WTC11 (cell line): Measurements from ENCODE around the gene CNTNAP5. TPM values are rescaled to one million over a fixed set of nuclear protein-coding genes. Genes with fewer than 3 reads are reported as not detected.
A peak's percentile ranks its signal among the peaks of the same experiment; 100 is the strongest.

Source experiments
- ATAC-seq: fragments of 200-7000 bp; cut with Tn5 transposase; 2 replicates; pipeline ENCODE4 v1.10.0; 2021; ENCODE audit warnings: mild to moderate bottlenecking, moderate library complexity
- CTCF ChIA-PET: fragments of 300-600 bp; sonication (Branson Sonifier 250); formaldehyde crosslinking; loops from one replicate; lab custom pipeline; 2021; ENCODE audit warnings: antibody characterized with exemption; lab: Charles Lee
- POLR2A ChIA-PET: fragments of 350-600 bp; sonication (Branson Sonifier 250); formaldehyde crosslinking; loops from one replicate; lab custom pipeline; 2021; ENCODE audit warnings: antibody characterized with exemption; lab: Charles Lee
- DNase-seq: peaks from one replicate; pipeline ENCODE4 v3.0.0; 2021; ENCODE audit warnings: low spot score
- H3K27ac Mint-ChIP-seq: 2 replicates; pipeline ENCODE4 v1.8.0; 2021; ENCODE audit warnings: mixed read lengths
- H3K27me3 Mint-ChIP-seq: 2 replicates; pipeline ENCODE4 v1.8.0; 2021; ENCODE audit warnings: low read depth, mild to moderate bottlenecking, moderate library complexity, mixed read lengths
- H3K36me3 Mint-ChIP-seq: 2 replicates; pipeline ENCODE4 v1.8.0; 2021; ENCODE audit warnings: mixed read lengths
- H3K4me1 Mint-ChIP-seq: 2 replicates; pipeline ENCODE4 v1.8.0; 2022; ENCODE audit warnings: mixed read lengths
- H3K4me3 Mint-ChIP-seq: 2 replicates; pipeline ENCODE4 v1.8.0; 2021; ENCODE audit warnings: mild to moderate bottlenecking, moderate library complexity, mixed read lengths
- H3K9me3 Mint-ChIP-seq: 2 replicates; pipeline ENCODE4 v1.8.0; 2021; ENCODE audit warnings: mixed read lengths
- CREB1 ChIP-seq: sonication (generic); formaldehyde crosslinking; IDR thresholded peaks from 2 replicates; pipeline ENCODE4 v1.8.0; 2023; ENCODE audit warnings: mild to moderate bottlenecking, missing genetic modification reagents
- CREM ChIP-seq: sonication (generic); formaldehyde crosslinking; IDR thresholded peaks from 2 replicates; pipeline ENCODE4 v1.8.1; 2022; ENCODE audit warnings: mild to moderate bottlenecking, missing genetic modification reagents, moderate library complexity
- FOXK1 ChIP-seq: sonication (generic); formaldehyde crosslinking; IDR thresholded peaks from 2 replicates; pipeline ENCODE4 v1.8.0; 2022; ENCODE audit warnings: mild to moderate bottlenecking, moderate library complexity, missing genetic modification reagents
- GABPB1 ChIP-seq: sonication (generic); formaldehyde crosslinking; IDR thresholded peaks from 2 replicates; pipeline ENCODE4 v1.8.1; 2023; ENCODE audit warnings: mild to moderate bottlenecking, missing genetic modification reagents
- GTF2I ChIP-seq: fragments of 250-450 bp; sonication (Bioruptor Pico); conservative IDR thresholded peaks from 2 replicates; pipeline ENCODE4 v1.4.0; 2021; ENCODE audit warnings: mild to moderate bottlenecking
- MYBL2 ChIP-seq: sonication (generic); formaldehyde crosslinking; IDR thresholded peaks from 2 replicates; pipeline ENCODE4 v1.8.1; 2023; ENCODE audit warnings: mild to moderate bottlenecking, moderate library complexity, missing genetic modification reagents
- NFE2L1 ChIP-seq: sonication (generic); formaldehyde crosslinking; IDR thresholded peaks from 2 replicates; pipeline ENCODE4 v1.8.1; 2023; ENCODE audit warnings: missing genetic modification reagents
- NFYB ChIP-seq: sonication (generic); formaldehyde crosslinking; conservative IDR thresholded peaks from 2 replicates; pipeline ENCODE4 v1.8.0; 2022; ENCODE audit warnings: low read depth, missing genetic modification reagents
- OVOL2 ChIP-seq: fragments of 250-450 bp; sonication (Bioruptor Pico); IDR thresholded peaks from 2 replicates; pipeline ENCODE4 v1.9.0; 2021; ENCODE audit warnings: mild to moderate bottlenecking, borderline replicate concordance
- SOX15 ChIP-seq: fragments of 250-450 bp; sonication (Bioruptor Pico); IDR thresholded peaks from 2 replicates; pipeline ENCODE4 v1.9.0; 2021; ENCODE audit warnings: mild to moderate bottlenecking
- TEAD4 ChIP-seq: sonication (generic); formaldehyde crosslinking; IDR thresholded peaks from 2 replicates; pipeline ENCODE4 v1.8.0; 2022; ENCODE audit warnings: mild to moderate bottlenecking, missing genetic modification reagents
- ZNF121 ChIP-seq: sonication (generic); formaldehyde crosslinking; IDR thresholded peaks from 2 replicates; pipeline ENCODE4 v1.8.0; 2023; ENCODE audit warnings: missing genetic modification reagents
- total RNA-seq: library from RNA; stranded (reverse); gene quantifications from 3 replicates; pipeline ENCODE4 v1.2.3, GENCODE V29; 2021
- TF ChIP-seq, protein P1 (sequence below): sonication (generic); formaldehyde crosslinking; conservative IDR thresholded peaks from 2 replicates; pipeline ENCODE4 v1.8.1; 2023; ENCODE audit warnings: mild to moderate bottlenecking, low read depth, missing genetic modification reagents, moderate library complexity
- TF ChIP-seq, protein P2 (sequence below): sonication (generic); formaldehyde crosslinking; IDR thresholded peaks from 2 replicates; pipeline ENCODE4 v1.8.1; 2023; ENCODE audit warnings: mild to moderate bottlenecking, missing genetic modification reagents, borderline replicate concordance
- TF ChIP-seq, protein P3 (sequence below): sonication (generic); formaldehyde crosslinking; IDR thresholded peaks from 2 replicates; pipeline ENCODE4 v1.8.0; 2022; ENCODE audit warnings: missing genetic modification reagents
- TF ChIP-seq, protein P4 (sequence below): sonication (generic); formaldehyde crosslinking; IDR thresholded peaks from 2 replicates; pipeline ENCODE4 v1.8.0; 2023; ENCODE audit warnings: missing genetic modification reagents
- TF ChIP-seq, protein P5 (sequence below): sonication (generic); formaldehyde crosslinking; IDR thresholded peaks from 2 replicates; pipeline ENCODE4 v1.8.0; 2022; ENCODE audit warnings: mild to moderate bottlenecking, missing genetic modification reagents
- TF ChIP-seq, protein P6 (sequence below): sonication (generic); formaldehyde crosslinking; IDR thresholded peaks from 2 replicates; pipeline ENCODE4 v1.8.1; 2023; ENCODE audit warnings: mild to moderate bottlenecking, missing genetic modification reagents
- TF ChIP-seq, protein P7 (sequence below): sonication (generic); formaldehyde crosslinking; IDR thresholded peaks from 2 replicates; pipeline ENCODE4 v1.8.1; 2022; ENCODE audit warnings: missing genetic modification reagents, borderline replicate concordance
- TF ChIP-seq, protein P8 (sequence below): fragments of 250-450 bp; sonication (Bioruptor Pico); IDR thresholded peaks from 2 replicates; pipeline ENCODE4 v1.8.0; 2021; ENCODE audit warnings: mild to moderate bottlenecking

The CNTNAP5 gene
- total RNA-seq, 1 experiment from 2014 or later = 0.22 TPM

DNA sequence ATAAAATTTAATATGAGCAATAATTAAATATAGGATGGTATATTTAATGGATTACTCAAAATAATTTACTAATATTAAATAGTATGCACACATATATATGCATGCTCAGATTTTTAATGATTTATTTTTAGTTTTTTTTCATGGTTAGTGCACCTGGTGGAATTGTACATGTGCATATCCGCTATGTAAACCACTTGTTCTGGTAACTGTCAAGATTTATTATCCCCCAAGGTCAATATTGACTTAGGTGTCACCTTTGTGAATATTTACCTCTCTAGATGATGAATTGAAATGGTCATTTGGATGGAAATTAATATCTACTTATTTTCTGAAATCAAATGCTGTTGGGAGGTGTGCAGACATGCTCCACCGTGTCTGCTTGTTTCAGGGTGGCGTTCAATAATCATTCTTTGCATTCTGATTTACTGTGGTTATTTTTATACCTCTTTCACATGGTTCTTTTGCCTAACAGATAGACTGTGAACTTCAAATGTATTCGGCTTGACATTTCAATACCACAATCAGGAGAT lies 14.7 kb downstream of the CNTNAP5 start (continued):
- TF ChIP-seq NFYB (CRISPR knock-in tag) = no peak
- TF ChIP-seq, protein P1, sequence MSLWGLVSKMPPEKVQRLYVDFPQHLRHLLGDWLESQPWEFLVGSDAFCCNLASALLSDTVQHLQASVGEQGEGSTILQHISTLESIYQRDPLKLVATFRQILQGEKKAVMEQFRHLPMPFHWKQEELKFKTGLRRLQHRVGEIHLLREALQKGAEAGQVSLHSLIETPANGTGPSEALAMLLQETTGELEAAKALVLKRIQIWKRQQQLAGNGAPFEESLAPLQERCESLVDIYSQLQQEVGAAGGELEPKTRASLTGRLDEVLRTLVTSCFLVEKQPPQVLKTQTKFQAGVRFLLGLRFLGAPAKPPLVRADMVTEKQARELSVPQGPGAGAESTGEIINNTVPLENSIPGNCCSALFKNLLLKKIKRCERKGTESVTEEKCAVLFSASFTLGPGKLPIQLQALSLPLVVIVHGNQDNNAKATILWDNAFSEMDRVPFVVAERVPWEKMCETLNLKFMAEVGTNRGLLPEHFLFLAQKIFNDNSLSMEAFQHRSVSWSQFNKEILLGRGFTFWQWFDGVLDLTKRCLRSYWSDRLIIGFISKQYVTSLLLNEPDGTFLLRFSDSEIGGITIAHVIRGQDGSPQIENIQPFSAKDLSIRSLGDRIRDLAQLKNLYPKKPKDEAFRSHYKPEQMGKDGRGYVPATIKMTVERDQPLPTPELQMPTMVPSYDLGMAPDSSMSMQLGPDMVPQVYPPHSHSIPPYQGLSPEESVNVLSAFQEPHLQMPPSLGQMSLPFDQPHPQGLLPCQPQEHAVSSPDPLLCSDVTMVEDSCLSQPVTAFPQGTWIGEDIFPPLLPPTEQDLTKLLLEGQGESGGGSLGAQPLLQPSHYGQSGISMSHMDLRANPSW (CRISPR knock-in tag) = no peak

DNA sequence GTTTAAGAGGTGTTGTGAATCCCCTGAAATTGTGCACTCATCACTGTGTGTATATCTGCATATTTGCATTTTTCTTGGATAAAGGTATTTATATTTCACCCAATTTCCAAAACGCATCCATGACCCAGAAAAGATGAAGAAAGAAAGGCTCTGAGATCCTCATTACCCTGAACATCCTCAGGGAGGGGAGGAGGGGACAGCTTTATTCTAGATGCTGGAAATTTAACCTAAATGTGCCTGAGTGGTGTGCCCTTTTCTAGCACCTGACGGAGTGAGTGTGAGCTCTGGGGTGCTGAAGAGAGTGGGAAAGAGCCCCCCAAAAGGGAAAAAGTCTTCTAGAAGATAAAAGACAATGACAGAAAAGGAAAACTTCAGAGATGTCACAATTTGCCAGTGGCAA lies 20.8 kb downstream of the CNTNAP5 start:
- DNase-seq (no peak), ATAC-seq (peak; percentile 53)
- Mint-ChIP-seq H3K27me3 (peaks cover 14% of the 10 kb centered on the region), H3K27ac (no peak overlapping the region), H3K4me1 (peaks cover 42% of the 10 kb centered on the region), H3K9me3 (peaks cover 9% of the 10 kb centered on the region; the same call in 1 of the 2 replicates), H3K4me3 (no peak overlapping the region), H3K36me3 (no peaks in the 10 kb centered on the region)
- POLR2A ChIA-PET = no interaction called here
- CTCF ChIA-PET = interaction anchor here (0.6 to 1.2 kb wide), 3 partner anchors 19 to 146 kb away, joined by 3 read pairs; partner anchors contain the start of gene CNTNAP5
- TF ChIP-seq, protein P2, sequence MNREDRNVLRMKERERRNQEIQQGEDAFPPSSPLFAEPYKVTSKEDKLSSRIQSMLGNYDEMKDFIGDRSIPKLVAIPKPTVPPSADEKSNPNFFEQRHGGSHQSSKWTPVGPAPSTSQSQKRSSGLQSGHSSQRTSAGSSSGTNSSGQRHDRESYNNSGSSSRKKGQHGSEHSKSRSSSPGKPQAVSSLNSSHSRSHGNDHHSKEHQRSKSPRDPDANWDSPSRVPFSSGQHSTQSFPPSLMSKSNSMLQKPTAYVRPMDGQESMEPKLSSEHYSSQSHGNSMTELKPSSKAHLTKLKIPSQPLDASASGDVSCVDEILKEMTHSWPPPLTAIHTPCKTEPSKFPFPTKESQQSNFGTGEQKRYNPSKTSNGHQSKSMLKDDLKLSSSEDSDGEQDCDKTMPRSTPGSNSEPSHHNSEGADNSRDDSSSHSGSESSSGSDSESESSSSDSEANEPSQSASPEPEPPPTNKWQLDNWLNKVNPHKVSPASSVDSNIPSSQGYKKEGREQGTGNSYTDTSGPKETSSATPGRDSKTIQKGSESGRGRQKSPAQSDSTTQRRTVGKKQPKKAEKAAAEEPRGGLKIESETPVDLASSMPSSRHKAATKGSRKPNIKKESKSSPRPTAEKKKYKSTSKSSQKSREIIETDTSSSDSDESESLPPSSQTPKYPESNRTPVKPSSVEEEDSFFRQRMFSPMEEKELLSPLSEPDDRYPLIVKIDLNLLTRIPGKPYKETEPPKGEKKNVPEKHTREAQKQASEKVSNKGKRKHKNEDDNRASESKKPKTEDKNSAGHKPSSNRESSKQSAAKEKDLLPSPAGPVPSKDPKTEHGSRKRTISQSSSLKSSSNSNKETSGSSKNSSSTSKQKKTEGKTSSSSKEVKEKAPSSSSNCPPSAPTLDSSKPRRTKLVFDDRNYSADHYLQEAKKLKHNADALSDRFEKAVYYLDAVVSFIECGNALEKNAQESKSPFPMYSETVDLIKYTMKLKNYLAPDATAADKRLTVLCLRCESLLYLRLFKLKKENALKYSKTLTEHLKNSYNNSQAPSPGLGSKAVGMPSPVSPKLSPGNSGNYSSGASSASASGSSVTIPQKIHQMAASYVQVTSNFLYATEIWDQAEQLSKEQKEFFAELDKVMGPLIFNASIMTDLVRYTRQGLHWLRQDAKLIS (CRISPR knock-in tag) = no peak
- no peak for TF ChIP-seq NFE2L1 (CRISPR knock-in tag)
- TF ChIP-seq, protein P3, sequence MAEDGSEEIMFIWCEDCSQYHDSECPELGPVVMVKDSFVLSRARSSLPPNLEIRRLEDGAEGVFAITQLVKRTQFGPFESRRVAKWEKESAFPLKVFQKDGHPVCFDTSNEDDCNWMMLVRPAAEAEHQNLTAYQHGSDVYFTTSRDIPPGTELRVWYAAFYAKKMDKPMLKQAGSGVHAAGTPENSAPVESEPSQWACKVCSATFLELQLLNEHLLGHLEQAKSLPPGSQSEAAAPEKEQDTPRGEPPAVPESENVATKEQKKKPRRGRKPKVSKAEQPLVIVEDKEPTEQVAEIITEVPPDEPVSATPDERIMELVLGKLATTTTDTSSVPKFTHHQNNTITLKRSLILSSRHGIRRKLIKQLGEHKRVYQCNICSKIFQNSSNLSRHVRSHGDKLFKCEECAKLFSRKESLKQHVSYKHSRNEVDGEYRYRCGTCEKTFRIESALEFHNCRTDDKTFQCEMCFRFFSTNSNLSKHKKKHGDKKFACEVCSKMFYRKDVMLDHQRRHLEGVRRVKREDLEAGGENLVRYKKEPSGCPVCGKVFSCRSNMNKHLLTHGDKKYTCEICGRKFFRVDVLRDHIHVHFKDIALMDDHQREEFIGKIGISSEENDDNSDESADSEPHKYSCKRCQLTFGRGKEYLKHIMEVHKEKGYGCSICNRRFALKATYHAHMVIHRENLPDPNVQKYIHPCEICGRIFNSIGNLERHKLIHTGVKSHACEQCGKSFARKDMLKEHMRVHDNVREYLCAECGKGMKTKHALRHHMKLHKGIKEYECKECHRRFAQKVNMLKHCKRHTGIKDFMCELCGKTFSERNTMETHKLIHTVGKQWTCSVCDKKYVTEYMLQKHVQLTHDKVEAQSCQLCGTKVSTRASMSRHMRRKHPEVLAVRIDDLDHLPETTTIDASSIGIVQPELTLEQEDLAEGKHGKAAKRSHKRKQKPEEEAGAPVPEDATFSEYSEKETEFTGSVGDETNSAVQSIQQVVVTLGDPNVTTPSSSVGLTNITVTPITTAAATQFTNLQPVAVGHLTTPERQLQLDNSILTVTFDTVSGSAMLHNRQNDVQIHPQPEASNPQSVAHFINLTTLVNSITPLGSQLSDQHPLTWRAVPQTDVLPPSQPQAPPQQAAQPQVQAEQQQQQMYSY (CRISPR knock-in tag) = no peak
- no peak for TF ChIP-seq FOXK1
- TF ChIP-seq, protein P4, sequence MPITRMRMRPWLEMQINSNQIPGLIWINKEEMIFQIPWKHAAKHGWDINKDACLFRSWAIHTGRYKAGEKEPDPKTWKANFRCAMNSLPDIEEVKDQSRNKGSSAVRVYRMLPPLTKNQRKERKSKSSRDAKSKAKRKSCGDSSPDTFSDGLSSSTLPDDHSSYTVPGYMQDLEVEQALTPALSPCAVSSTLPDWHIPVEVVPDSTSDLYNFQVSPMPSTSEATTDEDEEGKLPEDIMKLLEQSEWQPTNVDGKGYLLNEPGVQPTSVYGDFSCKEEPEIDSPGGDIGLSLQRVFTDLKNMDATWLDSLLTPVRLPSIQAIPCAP (CRISPR knock-in tag) = no peak
- no peak for TF ChIP-seq GTF2I (CRISPR knock-in tag)
- TF ChIP-seq, protein P5, sequence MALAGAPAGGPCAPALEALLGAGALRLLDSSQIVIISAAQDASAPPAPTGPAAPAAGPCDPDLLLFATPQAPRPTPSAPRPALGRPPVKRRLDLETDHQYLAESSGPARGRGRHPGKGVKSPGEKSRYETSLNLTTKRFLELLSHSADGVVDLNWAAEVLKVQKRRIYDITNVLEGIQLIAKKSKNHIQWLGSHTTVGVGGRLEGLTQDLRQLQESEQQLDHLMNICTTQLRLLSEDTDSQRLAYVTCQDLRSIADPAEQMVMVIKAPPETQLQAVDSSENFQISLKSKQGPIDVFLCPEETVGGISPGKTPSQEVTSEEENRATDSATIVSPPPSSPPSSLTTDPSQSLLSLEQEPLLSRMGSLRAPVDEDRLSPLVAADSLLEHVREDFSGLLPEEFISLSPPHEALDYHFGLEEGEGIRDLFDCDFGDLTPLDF (CRISPR knock-in tag) = no peak
- no peak for TF ChIP-seq MYBL2
- TF ChIP-seq, protein P6, sequence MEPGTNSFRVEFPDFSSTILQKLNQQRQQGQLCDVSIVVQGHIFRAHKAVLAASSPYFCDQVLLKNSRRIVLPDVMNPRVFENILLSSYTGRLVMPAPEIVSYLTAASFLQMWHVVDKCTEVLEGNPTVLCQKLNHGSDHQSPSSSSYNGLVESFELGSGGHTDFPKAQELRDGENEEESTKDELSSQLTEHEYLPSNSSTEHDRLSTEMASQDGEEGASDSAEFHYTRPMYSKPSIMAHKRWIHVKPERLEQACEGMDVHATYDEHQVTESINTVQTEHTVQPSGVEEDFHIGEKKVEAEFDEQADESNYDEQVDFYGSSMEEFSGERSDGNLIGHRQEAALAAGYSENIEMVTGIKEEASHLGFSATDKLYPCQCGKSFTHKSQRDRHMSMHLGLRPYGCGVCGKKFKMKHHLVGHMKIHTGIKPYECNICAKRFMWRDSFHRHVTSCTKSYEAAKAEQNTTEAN (CRISPR knock-in tag) = no peak
- TF ChIP-seq ZNF121 (CRISPR knock-in tag) = no peak
- TF ChIP-seq, protein P7, sequence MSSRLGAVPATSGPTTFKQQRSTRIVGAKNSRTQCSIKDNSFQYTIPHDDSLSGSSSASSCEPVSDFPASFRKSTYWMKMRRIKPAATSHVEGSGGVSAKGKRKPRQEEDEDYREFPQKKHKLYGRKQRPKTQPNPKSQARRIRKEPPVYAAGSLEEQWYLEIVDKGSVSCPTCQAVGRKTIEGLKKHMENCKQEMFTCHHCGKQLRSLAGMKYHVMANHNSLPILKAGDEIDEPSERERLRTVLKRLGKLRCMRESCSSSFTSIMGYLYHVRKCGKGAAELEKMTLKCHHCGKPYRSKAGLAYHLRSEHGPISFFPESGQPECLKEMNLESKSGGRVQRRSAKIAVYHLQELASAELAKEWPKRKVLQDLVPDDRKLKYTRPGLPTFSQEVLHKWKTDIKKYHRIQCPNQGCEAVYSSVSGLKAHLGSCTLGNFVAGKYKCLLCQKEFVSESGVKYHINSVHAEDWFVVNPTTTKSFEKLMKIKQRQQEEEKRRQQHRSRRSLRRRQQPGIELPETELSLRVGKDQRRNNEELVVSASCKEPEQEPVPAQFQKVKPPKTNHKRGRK (CRISPR knock-in tag) = no peak
- TF ChIP-seq GABPB1 (CRISPR knock-in tag) = no peak
- no peak for TF ChIP-seq SOX15 (CRISPR knock-in tag)
- TF ChIP-seq OVOL2 = no peak
- TF ChIP-seq CREB1 (CRISPR knock-in tag) = no peak
- no peak for TF ChIP-seq CREM (CRISPR knock-in tag)
- no peak for TF ChIP-seq TEAD4
- TF ChIP-seq, protein P8, sequence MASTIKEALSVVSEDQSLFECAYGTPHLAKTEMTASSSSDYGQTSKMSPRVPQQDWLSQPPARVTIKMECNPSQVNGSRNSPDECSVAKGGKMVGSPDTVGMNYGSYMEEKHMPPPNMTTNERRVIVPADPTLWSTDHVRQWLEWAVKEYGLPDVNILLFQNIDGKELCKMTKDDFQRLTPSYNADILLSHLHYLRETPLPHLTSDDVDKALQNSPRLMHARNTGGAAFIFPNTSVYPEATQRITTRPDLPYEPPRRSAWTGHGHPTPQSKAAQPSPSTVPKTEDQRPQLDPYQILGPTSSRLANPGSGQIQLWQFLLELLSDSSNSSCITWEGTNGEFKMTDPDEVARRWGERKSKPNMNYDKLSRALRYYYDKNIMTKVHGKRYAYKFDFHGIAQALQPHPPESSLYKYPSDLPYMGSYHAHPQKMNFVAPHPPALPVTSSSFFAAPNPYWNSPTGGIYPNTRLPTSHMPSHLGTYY (CRISPR knock-in tag) = no peak
